H1 (cell line): ENCODE measurements around the gene MYH10.

Experiments used
- CEBPB ChIP-seq: IDR thresholded peaks from 2 replicates; pipeline ENCODE4 v1.6.1; 2012; ENCODE audit warnings: low read depth, low read length
- CHD2 ChIP-seq: IDR thresholded peaks from 2 replicates; pipeline ENCODE4 v1.6.1; 2012; ENCODE audit warnings: low read length, improper control_type of control experiment
- CTCF ChIP-seq, 3 experiments: IDR thresholded peaks; 1 replicate in 2 of 3; 2 replicates in 1 of 3; pipeline versions ENCODE4 v1.5.1 to v1.6.1; 2011; ENCODE audit warnings: low read length in 3 of 3, mild to moderate bottlenecking in 3 of 3, inconsistent platforms in 2 of 3, low read depth in 1 of 3, moderate library complexity in 1 of 3; ENCODE audit not compliant: insufficient read depth in 1 of 3; ENCODE audit errors: control extremely low read depth in 1 of 3
- MAFK ChIP-seq: IDR thresholded peaks from 2 replicates; pipeline ENCODE4 v1.6.1; 2012; ENCODE audit warnings: low read depth, mild to moderate bottlenecking, improper control_type of control experiment, low read length
- POLR2AphosphoS5 ChIP-seq: IDR thresholded peaks from 2 replicates; pipeline ENCODE4 v1.6.1; 2011; ENCODE audit warnings: low read depth, low read length
- RAD21 ChIP-seq, 2 experiments: IDR thresholded peaks in 1 of 2; conservative IDR thresholded peaks in 1 of 2; 2 replicates each; pipeline ENCODE4 v1.6.1; 2011; ENCODE audit warnings: low read depth in 2 of 2, low read length in 2 of 2, improper control_type of control experiment in 1 of 2, inconsistent platforms in 1 of 2, mild to moderate bottlenecking in 1 of 2, moderate library complexity in 1 of 2
- SP1 ChIP-seq: IDR thresholded peaks from 2 replicates; pipeline ENCODE4 v1.6.1; 2011; ENCODE audit warnings: low read depth, low read length
- SUZ12 ChIP-seq: fragments of 200-600 bp; sonication (generic); IDR thresholded peaks from 2 replicates; pipeline ENCODE4 v1.6.1; 2012; ENCODE audit warnings: mild to moderate bottlenecking, inconsistent platforms, low read length, moderate library complexity, mixed read lengths

GRCh38 chr17:8650119-8650499 is 19.6 kb upstream of the MYH10 start:
- no peak for TF ChIP-seq SUZ12
- no peak for TF ChIP-seq CHD2
- no peak for TF ChIP-seq CTCF (IDR thresholded peaks at IDR 0.05; ENCODE audit: control extremely low read depth in 1 of 3, insufficient read depth in 1 of 3, low read depth in 1 of 3, low read length in 3 of 3)
- TF ChIP-seq POLR2AphosphoS5, result no peak
- TF ChIP-seq MAFK, result no peak
- 0 out of 4 replicates have a peak, but pooled peaks of 1 of the 2 experiments have one; percentile 4 for TF ChIP-seq RAD21 (IDR thresholded peaks at IDR 0.05 in 1 of 2, conservative IDR thresholded peaks at IDR 0.05 in 1 of 2; ENCODE audit: low read depth in 2 of 2, low read length in 2 of 2)
- no peak for TF ChIP-seq CEBPB
- TF ChIP-seq SP1, result no peak
